Epithelial cell of esophagus (primary cell): ENCODE data around the gene EXTL2.

ENCODE experiments used
- DNase-seq: peaks from one replicate; pipeline ENCODE4 v3.0.0; 2010; ENCODE audit warnings: low read depth
- H3K4me3 ChIP-seq: 2 replicates; pipeline ENCODE4 v1.5.1; 2011; ENCODE audit warnings: mild to moderate bottlenecking, low read length, control low read depth
- TF ChIP-seq, protein P1 (sequence below): IDR thresholded peaks from 2 replicates; pipeline ENCODE4 v1.5.1; 2011; ENCODE audit warnings: low read depth, mild to moderate bottlenecking, low read length, control low read depth, inconsistent platforms; ENCODE audit not compliant: insufficient read depth; ENCODE audit errors: missing control alignments

EXTL2 gene

DNA sequence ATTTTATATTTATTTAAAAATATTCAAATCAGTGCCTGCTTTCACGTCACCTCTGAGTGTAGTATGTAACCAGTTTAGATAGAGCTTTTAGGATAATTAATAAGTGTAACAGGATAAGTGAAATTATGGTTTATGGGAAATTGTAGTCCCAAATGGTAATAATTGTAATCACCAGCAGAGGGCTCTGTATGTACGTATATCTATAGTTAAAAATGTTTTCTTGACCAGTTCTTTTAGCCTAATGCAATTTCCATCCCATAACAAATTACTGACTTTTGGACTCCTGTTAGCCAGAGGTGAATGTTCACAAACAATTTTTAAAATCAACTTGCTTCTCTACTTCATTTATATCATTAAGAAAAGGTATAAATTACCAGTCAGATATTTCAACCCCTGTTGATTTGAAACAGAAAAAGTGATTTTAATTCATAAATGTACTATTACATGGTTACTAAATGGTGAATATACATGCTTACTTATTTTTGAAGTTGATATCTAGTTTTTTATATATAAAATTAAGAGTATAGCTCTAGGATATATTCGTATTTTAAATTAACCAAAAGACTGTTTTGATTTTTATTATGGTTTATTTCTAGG is 26.6 kb upstream of the EXTL2 start:
- no peak overlapping the region for H3K4me3 ChIP-seq
- DNase-seq, result peak; percentile 61
- TF ChIP-seq, protein P1, sequence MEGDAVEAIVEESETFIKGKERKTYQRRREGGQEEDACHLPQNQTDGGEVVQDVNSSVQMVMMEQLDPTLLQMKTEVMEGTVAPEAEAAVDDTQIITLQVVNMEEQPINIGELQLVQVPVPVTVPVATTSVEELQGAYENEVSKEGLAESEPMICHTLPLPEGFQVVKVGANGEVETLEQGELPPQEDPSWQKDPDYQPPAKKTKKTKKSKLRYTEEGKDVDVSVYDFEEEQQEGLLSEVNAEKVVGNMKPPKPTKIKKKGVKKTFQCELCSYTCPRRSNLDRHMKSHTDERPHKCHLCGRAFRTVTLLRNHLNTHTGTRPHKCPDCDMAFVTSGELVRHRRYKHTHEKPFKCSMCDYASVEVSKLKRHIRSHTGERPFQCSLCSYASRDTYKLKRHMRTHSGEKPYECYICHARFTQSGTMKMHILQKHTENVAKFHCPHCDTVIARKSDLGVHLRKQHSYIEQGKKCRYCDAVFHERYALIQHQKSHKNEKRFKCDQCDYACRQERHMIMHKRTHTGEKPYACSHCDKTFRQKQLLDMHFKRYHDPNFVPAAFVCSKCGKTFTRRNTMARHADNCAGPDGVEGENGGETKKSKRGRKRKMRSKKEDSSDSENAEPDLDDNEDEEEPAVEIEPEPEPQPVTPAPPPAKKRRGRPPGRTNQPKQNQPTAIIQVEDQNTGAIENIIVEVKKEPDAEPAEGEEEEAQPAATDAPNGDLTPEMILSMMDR, result peak; percentile 41

DNA sequence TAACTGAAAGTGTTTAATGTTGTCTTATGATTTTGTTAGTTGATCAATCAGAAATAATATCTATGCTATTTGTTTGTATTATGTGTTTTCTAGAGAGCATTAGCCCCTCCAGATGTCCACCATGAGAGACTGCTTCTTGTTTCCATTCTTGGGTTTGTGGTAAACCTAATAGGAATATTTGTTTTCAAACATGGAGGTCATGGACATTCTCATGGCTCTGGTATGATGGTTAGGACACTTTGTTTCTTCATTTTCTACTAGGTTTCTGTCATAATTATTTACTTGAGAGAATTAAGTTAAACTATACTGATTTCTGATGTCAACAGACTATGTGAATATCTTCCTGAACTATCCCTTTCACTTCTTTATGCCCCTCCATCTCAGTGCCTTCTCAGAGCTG is 17.4 kb upstream of the EXTL2 start:
- H3K4me3 ChIP-seq, result no peak overlapping the region
- DNase-seq, result no peak
- TF ChIP-seq, protein P1, result no peak

DNA sequence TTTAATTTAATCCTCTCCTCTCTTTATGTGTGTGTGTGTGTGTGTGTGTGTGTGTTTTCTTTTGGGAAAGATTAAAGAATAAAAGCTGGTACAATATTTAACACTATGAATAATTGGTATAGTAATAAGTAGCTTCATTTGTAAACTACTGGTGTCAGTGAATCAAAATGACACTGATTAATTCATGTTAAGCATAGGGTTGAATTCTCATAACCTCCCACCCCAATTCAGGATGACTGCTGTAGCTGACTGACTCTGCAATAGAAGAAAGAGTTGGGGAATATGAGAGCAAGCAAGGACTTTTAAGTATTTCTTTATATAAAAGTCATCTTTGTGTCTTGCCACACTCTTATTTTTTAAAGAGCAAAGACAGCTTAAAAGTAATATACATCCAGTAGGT is 14.4 kb upstream of the EXTL2 start:
- no peak for DNase-seq
- TF ChIP-seq, protein P1, result no peak
- H3K4me3 ChIP-seq, result no peak overlapping the region

DNA sequence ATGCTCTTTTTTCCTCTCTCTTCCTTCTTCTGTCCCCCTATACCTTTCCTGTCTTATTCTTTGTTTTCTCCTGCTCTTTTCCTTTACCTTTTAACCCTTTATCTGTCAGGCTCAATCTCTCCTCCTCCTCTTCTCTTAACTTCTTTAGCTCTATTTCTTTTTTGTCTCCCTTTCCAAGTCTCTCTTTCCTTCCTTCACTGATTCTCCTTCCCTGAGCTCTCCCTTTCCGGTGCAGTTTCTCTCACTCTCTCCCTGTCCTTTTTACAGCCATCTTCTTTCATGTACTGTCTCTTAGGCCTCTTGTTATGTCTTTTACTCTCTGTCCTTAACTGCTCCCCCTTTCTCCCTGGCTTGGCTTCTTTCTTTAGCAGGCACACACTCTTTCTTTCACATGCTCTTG is 13.2 kb upstream of the EXTL2 start:
- H3K4me3 ChIP-seq, result no peak overlapping the region
- TF ChIP-seq, protein P1, result no peak

DNA sequence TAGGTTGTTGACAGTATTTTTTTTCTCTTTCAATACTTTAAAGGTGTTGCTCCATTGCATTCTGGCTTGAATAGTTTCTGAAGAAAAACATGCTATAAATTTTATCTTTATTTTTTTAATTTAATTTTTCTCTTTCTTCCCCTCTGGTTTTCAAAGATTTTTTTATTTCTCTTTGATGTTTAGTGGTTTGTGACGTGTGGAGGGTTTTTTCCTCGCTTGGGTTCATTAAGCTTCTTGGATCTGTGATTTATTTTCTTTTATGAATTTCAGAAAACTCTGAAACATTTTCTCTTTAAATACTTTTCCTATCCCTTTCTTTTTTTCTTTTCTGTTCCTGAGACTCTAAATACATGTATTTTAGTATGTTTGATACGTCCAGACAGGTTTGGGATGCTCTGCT is 10.5 kb upstream of the EXTL2 start:
- DNase-seq, result no peak
- H3K4me3 ChIP-seq, result no peak overlapping the region
- TF ChIP-seq, protein P1, result no peak

More for the DNA sequence above, 13.2 kb upstream of the EXTL2 start:
- DNase-seq, result no peak

DNA sequence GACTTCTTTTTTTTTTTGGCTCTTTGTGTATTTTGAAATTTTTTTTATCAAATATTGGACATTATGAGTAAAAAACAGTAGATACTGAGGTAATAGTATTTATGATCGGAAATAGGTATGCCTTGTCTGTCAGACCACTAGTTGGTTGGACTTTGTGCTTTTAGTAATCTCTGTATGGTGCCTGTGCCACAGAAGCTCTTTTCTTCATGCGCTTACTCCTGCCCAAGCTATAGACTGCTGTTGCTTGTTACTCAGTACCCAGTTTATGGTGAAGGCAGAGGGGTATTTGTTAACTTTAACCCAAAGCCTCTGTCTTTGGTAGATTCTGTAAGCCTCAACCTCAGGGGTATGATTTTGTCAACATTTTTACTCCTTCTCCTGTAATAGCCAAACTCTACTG is 9.9 kb upstream of the EXTL2 start:
- DNase-seq, result no peak
- no peak overlapping the region for H3K4me3 ChIP-seq
- TF ChIP-seq, protein P1, result no peak

DNA sequence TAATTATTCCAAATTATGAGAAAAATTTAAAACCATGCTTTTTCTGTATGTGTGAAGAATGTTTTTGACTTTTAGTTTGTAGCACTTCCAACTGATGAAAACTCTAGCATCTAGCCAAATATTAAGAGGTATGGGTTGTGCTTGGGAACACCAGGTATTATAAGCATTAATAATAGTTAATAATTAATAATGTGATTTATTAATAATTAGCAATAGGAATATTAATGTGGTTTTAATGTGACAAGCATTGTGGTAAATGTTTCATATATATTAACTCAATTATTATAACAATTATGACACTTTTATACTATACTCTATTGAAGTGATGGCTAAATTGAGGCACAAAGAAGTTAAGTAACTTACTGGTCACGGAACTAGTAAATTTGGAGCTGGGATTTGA is 9.1 kb upstream of the EXTL2 start:
- DNase-seq, result no peak
- no peak overlapping the region for H3K4me3 ChIP-seq
- TF ChIP-seq, protein P1, result no peak
